NCI-H748 (cell line): ENCODE measurements around the gene ASXL1.

Experiments
- DNase-seq: peaks from one replicate; lab custom pipeline; 2025; ENCODE audit not compliant: unreplicated experiment; lab: John Stamatoyannopoulos, UW

Gene ASXL1

GRCh38 chr20:32476684-32477593 lies 118.8 kb downstream of the ASXL1 start:
- DNase-seq, result no peak

GRCh38 chr20:32477594-32478512 lies 119.7 kb downstream of the ASXL1 start:
- no peak for DNase-seq

GRCh38 chr20:32478576-32478975 lies 120.4 kb downstream of the ASXL1 start:
- DNase-seq, result no peak

- DNase-seq, result no peak
These were observed 120.9 kb downstream of the ASXL1 start for GRCh38 chr20:32479012-32479411.

- no peak for DNase-seq
These were observed 121.6 kb downstream of the ASXL1 start for GRCh38 chr20:32479697-32480171.

GRCh38 chr20:32480371-32481241 lies 122.5 kb downstream of the ASXL1 start:
- no peak for DNase-seq

GRCh38 chr20:32481311-32482142 lies 123.4 kb downstream of the ASXL1 start:
- peak; percentile 27 for DNase-seq

- DNase-seq, result no peak
These were observed 124.0 kb downstream of the ASXL1 start for GRCh38 chr20:32482143-32482441.

- peak; percentile 54 for DNase-seq
These were observed 124.5 kb downstream of the ASXL1 start for GRCh38 chr20:32482442-32483261.

GRCh38 chr20:32483351-32484224 lies 125.5 kb downstream of the ASXL1 start:
- DNase-seq, result peak; percentile 94

- DNase-seq, result peak; percentile 75
These were observed 126.3 kb downstream of the ASXL1 start for GRCh38 chr20:32484225-32484957.

- DNase-seq, result peak; percentile 78
These were observed 127.0 kb downstream of the ASXL1 start for GRCh38 chr20:32484958-32485769.

- DNase-seq, result no peak
These were observed 127.8 kb downstream of the ASXL1 start for GRCh38 chr20:32485770-32486478.

GRCh38 chr20:32487381-32487780 lies 129.2 kb downstream of the ASXL1 start:
- no peak for DNase-seq

GRCh38 chr20:32488066-32488838 lies 130.1 kb downstream of the ASXL1 start:
- DNase-seq, result no peak
